Peyer's patch (tissue), 4 donors: ENCODE results near the gene OR4B1.

Source experiments
- POLR2A ChIP-seq, 2 donors: fragments of 450-650 bp; IDR thresholded peaks; one replicate each; pipeline ENCODE4 v1.5.1; 2017; ENCODE audit warnings: antibody characterized with exemption in 2 of 2, mild to moderate bottlenecking in 2 of 2, moderate library complexity in 2 of 2
- TF ChIP-seq, protein P1 (sequence below), 6 experiments: fragments of 450-650 bp in 4 of 6; fragments of 200-600 bp in 2 of 6; sonication (generic) in 1 of 6; IDR thresholded peaks; one replicate each; pipeline ENCODE4 v1.5.1; 2017 to 2019; ENCODE audit warnings: antibody characterized with exemption in 6 of 6, mild to moderate bottlenecking in 3 of 6, moderate library complexity in 1 of 6

GRCh38 chr11:48216510-48216909 lies at the start of gene OR4B1:
- TF ChIP-seq, protein P1, sequence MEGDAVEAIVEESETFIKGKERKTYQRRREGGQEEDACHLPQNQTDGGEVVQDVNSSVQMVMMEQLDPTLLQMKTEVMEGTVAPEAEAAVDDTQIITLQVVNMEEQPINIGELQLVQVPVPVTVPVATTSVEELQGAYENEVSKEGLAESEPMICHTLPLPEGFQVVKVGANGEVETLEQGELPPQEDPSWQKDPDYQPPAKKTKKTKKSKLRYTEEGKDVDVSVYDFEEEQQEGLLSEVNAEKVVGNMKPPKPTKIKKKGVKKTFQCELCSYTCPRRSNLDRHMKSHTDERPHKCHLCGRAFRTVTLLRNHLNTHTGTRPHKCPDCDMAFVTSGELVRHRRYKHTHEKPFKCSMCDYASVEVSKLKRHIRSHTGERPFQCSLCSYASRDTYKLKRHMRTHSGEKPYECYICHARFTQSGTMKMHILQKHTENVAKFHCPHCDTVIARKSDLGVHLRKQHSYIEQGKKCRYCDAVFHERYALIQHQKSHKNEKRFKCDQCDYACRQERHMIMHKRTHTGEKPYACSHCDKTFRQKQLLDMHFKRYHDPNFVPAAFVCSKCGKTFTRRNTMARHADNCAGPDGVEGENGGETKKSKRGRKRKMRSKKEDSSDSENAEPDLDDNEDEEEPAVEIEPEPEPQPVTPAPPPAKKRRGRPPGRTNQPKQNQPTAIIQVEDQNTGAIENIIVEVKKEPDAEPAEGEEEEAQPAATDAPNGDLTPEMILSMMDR (IDR thresholded peaks at IDR 0.05), result no peak
- TF ChIP-seq POLR2A (IDR thresholded peaks at IDR 0.05), result no peak
